H1 (cell line): ENCODE measurements around the gene SCARF1. TPM values are rescaled to one million over a fixed set of nuclear protein-coding genes. Genes with fewer than 3 reads are reported as not detected.

Experiments used
- ASH2L ChIP-seq: fragments of 200-600, 300-600 bp; sonication (generic); IDR thresholded peaks from one replicate; pipeline ENCODE4 v1.7.1; 2017; ENCODE audit warnings: low read length
- ATF3 ChIP-seq: IDR thresholded peaks from 2 replicates; pipeline ENCODE4 v1.6.1; 2011; ENCODE audit warnings: low read depth, mild to moderate bottlenecking, low read length; ENCODE audit not compliant: insufficient read depth
- CBX5 ChIP-seq: fragments of 300-800, 300-1000 bp; sonication (generic); IDR thresholded peaks from 2 replicates; pipeline ENCODE4 v1.7.1; 2016; ENCODE audit warnings: antibody characterized with exemption, low read length, low read depth
- EGR1 ChIP-seq: IDR thresholded peaks from 2 replicates; pipeline ENCODE4 v1.6.1; 2011; ENCODE audit warnings: low read depth, low read length, borderline replicate concordance
- JUN ChIP-seq: IDR thresholded peaks from 2 replicates; pipeline ENCODE4 v1.6.1; 2011; ENCODE audit warnings: low read depth, mild to moderate bottlenecking, improper control_type of control experiment, low read length
- TBP ChIP-seq: IDR thresholded peaks from 2 replicates; pipeline ENCODE4 v1.6.1; 2011; ENCODE audit warnings: low read depth, low read length, improper control_type of control experiment
- TEAD4 ChIP-seq: IDR thresholded peaks from 2 replicates; pipeline ENCODE4 v1.6.1; 2012; ENCODE audit warnings: low read depth, low read length, inconsistent platforms, mixed read lengths
- YY1 ChIP-seq: IDR thresholded peaks from 2 replicates; pipeline ENCODE4 v1.6.1; 2011; ENCODE audit warnings: low read depth, mild to moderate bottlenecking, low read length
- polyA plus RNA-seq, 7 experiments: library from polyadenylated mRNA; depleted of rRNA in 3 of 7; stranded (reverse) in 5 of 7; unstranded in 2 of 7; fragments of >200 nt in 5 of 7; fragments of 200-250 nt in 2 of 7; gene quantifications; 1 replicate in 5 of 7; 2 replicates in 1 of 7; 4 replicates in 1 of 7; pipeline versions ENCODE4 v1.2.1 to v1.2.3, GENCODE V29; 2011 to 2013; ENCODE audit warnings: missing spikeins in 2 of 7, mixed read lengths in 2 of 7
- total RNA-seq: library from RNA; stranded (reverse); fragmentation: NEBNext Ultra II Directional; extraction: Animal tissue kit (Norgen Biotek cat#: 25700); gene quantifications from 2 replicates; pipeline ENCODE4 v1.2.1, GENCODE V29; 2021

SCARF1 gene
- total and polyA plus RNA-seq, 2 of the 8 experiments (the other 6 are each of a cell fraction or from before 2014, with no cell fraction given): 1.1 to 1.6 TPM

GRCh38 chr17:1591474-1592090 lies 54.0 kb downstream of the SCARF1 start (continued):
- TF ChIP-seq ATF3 (no peak), YY1 (no peak), TBP (no peak), TEAD4 (no peak), ASH2L (no peak), CBX5 (no peak), JUN (no peak), EGR1 (no peak)
